Stimulated activated CD8-positive, alpha-beta memory T cell treated with anti-CD3 and anti-CD28 coated beads, Interleukin-7, amount 100 ng/mL, for 1 hour (primary cell): ENCODE measurements around the gene KLHL20.
"Not testable (repeated sequence)": the region's sequence is repeated elsewhere in the genome, so short reads cannot be mapped to it uniquely, and the experiment has no call there.

ENCODE experiments used
- DNase-seq, 2 donors: peaks; one replicate each; pipeline ENCODE4 v3.0.0-alpha.2; 2020; ENCODE audit warnings: low read depth in 2 of 2

Gene KLHL20

DNA sequence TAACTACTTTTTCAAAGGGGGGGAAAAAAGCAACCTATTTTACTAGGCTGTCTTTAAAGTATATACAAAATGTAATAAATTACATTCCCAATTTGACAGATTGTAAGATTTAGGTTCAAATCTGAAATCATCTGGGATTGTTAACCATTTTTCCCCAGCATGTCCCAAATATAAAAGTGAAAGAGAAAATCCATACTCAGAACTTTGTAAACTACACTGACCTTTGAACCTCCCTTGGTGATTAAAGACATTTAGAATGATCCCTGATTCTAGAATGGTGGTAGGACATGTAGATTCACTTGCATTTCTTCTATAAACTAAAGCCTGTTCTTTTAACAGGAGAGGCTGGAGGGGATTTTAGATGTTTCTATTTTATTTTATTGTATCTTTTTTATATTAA is 39.0 kb downstream of the KLHL20 start:
- no peak for DNase-seq

- no peak for DNase-seq
Measured at GRCh38 chr1:173757666-173758065, 42.9 kb downstream of the KLHL20 start.

- no peak for DNase-seq
Measured at GRCh38 chr1:173758110-173758509, 43.3 kb downstream of the KLHL20 start.

GRCh38 chr1:173758980-173759379 is 44.2 kb downstream of the KLHL20 start:
- DNase-seq = no peak

- DNase-seq = not testable (repeated sequence)
Measured at GRCh38 chr1:173764331-173764730, 49.5 kb downstream of the KLHL20 start.

DNA sequence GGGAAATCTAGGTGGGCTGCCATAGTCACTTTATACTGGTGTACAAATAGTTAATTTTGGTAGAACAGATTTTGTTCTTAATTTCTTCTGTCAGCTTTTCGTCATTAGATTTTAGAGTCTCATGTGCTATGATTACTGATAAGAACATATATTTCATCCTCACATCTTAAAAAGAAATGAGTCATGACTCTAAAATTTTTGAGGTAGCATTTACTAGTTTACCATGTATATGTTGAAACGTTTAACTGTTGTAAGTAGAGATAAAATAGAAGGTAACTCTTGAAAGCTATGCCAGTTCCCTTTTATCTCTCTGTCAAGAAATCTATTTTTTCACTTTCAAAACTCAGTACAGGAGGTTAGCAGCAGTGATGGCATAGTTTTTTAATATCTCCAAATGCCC is 53.4 kb downstream of the KLHL20 start:
- DNase-seq = no peak

GRCh38 chr1:173768827-173769226 is 54.0 kb downstream of the KLHL20 start:
- no peak for DNase-seq

DNA sequence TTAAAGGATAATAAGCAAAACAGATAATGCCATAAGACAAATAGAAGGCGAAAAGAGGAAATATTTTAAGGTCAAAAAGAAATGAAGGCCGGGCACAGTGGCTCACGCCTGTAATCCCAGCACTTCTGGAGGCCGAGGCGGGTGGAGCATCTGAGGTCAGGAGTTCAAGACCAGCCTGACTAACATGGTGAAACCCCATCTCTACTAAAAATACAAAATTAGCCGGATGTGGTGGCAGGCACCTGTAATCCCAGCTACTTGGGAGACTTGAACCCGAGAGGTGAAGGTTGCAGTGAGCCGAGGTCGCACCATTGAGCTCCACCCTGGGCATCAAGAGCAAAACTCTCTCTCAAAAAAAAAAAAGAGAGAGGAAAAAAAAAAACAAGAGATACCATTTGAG is 55.5 kb downstream of the KLHL20 start:
- not testable (repeated sequence) for DNase-seq

DNA sequence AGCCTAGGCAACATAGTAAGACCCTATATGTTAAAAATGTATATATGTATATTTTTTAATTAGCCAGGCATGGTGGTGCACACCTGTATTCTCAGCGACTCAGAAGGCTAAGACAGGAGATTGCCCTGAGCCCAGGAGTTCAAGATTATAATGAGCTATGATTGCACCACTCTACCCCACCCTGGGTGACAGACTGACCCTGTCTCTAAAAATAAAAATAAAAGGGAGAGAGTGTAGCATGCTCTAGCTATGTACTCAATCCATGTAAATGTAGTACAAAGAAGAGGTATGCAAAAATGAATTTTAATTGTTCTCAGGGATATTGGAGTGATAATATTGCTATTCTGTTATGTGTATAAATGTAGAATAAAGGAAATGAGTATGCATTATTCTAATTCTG is 56.8 kb downstream of the KLHL20 start:
- DNase-seq = no peak

DNA sequence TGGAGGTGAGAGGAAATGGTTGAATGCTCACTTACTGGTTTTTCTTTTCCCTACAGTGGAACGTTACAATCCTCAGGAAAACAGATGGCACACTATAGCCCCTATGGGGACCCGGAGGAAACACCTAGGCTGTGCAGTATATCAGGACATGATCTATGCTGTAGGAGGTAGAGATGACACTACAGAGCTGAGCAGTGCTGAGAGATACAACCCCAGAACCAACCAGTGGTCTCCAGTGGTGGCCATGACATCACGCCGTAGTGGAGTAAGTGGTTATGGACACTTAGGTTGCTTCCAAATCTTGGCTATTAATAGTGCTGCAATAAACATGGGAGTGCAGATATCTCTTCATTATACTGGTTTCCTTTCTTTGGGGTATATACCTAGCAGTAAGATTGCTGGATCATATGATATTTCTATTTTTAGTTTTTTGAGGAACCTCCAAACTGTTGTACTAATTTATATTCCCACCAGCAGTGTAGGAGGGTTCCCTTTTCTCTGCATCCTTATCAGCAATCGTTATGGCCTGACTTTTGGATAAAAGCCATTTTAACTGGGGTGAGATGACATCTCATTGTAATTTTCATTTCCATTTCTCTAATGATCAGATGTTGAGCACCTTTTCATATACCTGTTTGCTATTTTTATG is 60.9 kb downstream of the KLHL20 start:
- no peak for DNase-seq

DNA sequence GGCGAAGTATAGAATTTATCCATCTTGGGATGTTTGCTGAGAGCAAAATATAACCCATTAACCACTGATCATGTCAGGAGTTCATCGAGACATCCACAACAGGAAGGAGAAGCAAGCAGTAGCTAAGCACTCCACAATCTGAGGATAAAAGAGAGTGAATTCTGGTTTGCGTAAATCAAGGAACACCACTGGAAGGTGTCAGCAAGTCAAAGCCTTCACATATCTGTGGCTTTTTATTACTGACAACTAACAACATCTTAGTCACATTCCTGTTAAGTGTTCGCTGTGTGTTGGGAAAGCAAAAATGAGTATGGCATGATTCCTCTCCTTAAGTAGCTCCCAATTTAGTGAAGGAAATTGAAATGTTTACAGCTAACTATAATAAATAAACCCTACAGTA is 65.2 kb downstream of the KLHL20 start:
- no peak for DNase-seq

DNA sequence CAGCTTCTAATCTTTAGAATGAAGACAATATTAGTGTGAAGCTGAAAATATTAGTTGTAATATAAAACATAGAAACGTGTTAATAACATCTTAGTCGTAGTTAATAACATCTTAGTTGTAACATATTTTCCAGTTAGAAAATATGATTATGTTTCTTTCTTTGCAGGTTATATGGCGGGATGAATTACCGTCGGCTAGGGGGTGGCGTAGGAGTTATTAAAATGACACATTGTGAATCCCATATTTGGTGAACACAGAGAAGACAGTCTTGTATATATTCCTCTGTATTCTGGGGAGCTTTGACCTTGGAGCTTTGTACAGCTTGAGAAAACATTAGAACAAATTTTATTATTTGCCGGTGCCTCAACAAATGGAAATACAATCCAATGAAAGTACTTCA is 70.2 kb downstream of the KLHL20 start:
- DNase-seq = no peak

- no peak for DNase-seq
Measured at GRCh38 chr1:173789841-173790240, 75.1 kb downstream of the KLHL20 start.

DNA sequence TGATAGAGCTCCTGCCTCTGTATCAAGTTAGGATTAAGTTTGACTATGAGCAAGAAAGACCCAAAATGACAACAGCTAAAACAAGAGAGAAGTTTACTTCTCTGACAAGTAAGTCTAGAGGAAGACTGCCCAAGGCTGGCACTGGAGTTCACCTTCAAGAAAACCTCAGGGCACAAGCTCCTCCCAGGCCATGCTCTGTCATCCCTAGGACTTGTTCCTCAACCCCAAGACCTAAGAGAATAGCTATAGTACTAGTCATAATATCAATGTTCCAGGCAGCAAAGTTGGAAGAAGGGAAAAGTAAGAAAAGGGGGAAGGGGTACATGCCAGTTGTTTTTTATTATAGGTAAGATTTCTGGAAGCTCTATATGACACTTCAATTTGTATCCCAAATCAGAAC is 83.3 kb downstream of the KLHL20 start:
- no peak for DNase-seq

- DNase-seq = not testable (repeated sequence)
Measured at GRCh38 chr1:173799995-173800394, 85.2 kb downstream of the KLHL20 start.

- DNase-seq = no peak
Measured at GRCh38 chr1:173802961-173803360, 88.2 kb downstream of the KLHL20 start.

DNA sequence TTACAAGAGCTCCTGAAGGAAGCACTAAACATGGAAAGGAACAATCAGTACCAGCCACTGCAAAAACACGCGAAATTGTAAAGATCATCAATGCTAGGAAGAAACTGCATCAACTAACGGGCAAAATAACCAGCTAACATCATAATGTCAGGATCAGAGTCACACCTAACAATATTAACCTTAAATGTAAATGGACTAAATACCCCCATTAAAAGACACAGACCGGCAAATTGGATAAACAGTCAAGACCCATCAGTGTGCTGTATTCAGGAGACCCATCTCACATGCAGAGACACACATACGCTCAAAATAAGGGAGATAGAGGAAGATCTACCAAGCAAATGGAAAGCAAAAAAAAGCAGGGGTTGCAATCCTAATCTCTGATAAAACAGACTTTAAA is 98.9 kb downstream of the KLHL20 start:
- not testable (repeated sequence) for DNase-seq

- no peak for DNase-seq
Measured at GRCh38 chr1:173818459-173818858, 103.7 kb downstream of the KLHL20 start.

DNA sequence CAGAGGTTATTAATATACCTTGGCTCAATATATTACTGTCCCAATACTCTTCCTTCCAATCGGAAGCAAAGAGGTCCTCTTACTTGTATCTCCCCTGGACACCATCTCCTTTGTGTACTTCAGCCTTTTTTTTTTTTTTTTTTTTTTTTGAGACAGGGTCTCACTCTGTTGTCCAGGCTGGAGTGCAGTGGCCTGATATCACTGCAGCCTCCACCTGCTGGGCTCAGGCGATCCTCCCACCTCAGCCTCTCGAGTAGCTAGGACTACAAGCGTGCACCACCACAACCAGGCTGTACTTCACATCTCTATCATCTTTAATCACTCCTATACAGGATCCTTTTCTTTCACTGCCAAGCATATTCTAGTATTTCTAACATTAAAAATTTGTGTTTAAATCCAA is 106.9 kb downstream of the KLHL20 start:
- no peak for DNase-seq

DNA sequence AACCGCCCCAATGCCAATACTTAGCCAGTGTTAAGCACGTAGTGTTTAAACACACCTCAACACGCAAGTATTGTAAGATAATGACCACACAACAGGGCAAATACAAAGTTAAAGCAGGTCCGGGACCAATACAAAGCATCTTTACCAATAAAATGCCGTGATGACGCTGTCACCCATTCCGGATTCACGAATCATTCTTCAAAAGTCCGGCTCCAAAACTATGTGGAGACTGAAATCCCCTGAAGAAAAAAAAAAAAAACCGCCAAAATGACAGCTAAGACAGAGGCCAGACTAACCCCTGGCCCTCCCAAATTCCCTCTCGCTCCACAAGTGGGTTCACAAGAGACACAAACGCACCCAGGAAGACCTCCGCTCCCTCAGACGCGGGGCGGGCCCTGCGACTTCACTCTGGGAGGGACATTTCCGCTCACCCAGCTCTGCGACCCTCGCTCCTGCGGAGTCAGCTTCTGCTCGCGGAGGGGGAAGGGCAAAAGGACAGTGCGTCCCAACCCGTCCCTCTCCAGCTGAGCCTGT is 109.1 kb downstream of the KLHL20 start:
- no peak for DNase-seq

DNA sequence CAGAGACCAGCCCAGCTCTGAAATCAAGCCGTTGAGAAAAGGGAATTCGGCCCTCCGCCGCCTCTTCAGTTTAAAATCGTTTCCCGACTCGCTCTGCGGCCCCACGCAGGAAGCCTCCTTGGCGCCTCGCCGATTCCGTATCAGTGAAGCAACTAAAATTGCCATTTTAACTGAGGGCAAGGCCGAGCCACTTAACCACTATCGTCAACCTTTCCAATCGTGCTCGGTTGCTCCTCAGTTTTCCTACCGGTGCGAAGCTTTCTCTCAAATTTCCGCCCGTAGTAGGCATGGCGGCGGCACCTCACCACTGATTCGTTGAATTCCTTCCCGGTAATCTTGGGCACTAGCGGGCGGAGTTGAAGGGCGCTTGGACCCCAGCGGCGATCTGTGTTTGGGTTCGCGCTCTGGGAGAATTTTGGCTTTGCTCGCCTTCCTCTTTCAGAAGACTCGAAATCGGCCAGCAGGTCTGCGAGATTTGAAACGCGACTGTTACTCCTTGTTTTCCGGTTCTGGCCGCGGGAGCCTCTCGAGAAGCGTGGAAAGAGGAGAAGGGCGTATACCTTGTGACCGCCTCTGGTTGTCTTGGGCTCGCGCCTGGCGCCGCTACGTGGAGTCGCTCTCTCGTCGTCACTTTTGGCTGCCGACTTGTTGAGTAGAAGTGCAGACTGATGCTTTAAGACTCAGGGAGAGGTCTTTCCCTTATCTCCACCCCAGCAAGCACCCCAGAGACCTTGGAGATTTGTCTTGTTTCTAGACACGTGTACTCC is 109.7 kb downstream of the KLHL20 start, which contains the start of the genes CENPL and DARS2:
TSS of gene CENPL (minus strand) at position 569 of the 767 bp plus-strand sequence. CDS start 13,584 bp downstream, outside the sequence.
TSS of gene DARS2 (plus strand) at position 359 of the 767 bp plus-strand sequence. CDS start 557 bp downstream, outside the sequence.
- DNase-seq = peak; percentile 70 to 78

GRCh38 chr1:173827611-173828010 is 112.8 kb downstream of the KLHL20 start:
- DNase-seq = no peak

DNA sequence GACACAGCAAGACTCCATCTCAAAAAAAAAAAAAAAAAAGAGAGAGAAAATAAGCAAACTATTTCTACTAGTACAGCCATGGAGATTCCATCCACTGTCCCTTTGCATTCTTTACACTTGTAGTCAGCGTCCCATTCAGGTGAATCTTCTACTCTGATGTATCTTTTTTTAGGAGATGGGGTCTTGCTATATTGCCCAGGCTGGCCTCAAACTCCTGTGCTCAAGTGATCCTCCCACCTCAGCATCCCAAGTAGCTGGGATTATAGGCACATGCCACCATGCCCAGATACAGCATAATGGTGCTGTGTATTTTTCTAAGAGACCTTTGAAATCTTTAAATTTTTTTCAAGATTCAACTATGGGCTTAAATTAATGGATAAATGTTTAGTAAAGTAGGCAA is 118.0 kb downstream of the KLHL20 start:
- DNase-seq = no peak
